NOMO-1 (cell line): Measurements from ENCODE around the gene CD47.

ENCODE experiments used
- DNase-seq, 2 experiments: peaks; one replicate each; lab custom pipeline; 2025; ENCODE audit not compliant: unreplicated experiment in 2 of 2; lab: John Stamatoyannopoulos, UW

The CD47 gene

GRCh38 chr3:108118038-108118768 lies 27.4 kb upstream of the CD47 start:
- DNase-seq: no peak

GRCh38 chr3:108117241-108117775 lies 26.5 kb upstream of the CD47 start:
- peak in 1 of 2 experiments; percentile 4 for DNase-seq

- DNase-seq: no peak
These were observed 23.7 kb upstream of the CD47 start for GRCh38 chr3:108114423-108115065.

GRCh38 chr3:108113975-108114374 lies 23.1 kb upstream of the CD47 start:
- DNase-seq: no peak

GRCh38 chr3:108110934-108111333 lies 20.1 kb upstream of the CD47 start:
- DNase-seq: no peak

- DNase-seq: no peak
These were observed 17.6 kb upstream of the CD47 start for GRCh38 chr3:108108416-108108815.

- DNase-seq: no peak
These were observed 15.6 kb upstream of the CD47 start for GRCh38 chr3:108106449-108106848.

GRCh38 chr3:108106031-108106430 lies 15.2 kb upstream of the CD47 start:
- no peak for DNase-seq

- no peak for DNase-seq
These were observed 13.3 kb upstream of the CD47 start for GRCh38 chr3:108103886-108104797.

- DNase-seq: no peak
These were observed 12.4 kb upstream of the CD47 start for GRCh38 chr3:108103040-108103751.

- DNase-seq: peak; percentile 77 to 95
These were observed 11.7 kb upstream of the CD47 start for GRCh38 chr3:108102420-108103039.

GRCh38 chr3:108100906-108101660 lies 10.3 kb upstream of the CD47 start:
- DNase-seq: peak; percentile 37 to 87

- peak; percentile 80 to 90 for DNase-seq
These were observed 9.0 kb upstream of the CD47 start for GRCh38 chr3:108099679-108100428.

GRCh38 chr3:108099244-108099643 lies 8.4 kb upstream of the CD47 start:
- peak in 1 of 2 experiments; percentile 13 for DNase-seq

GRCh38 chr3:108098003-108098370 lies 7.2 kb upstream of the CD47 start:
- no peak for DNase-seq

- peak; percentile 38 to 72 for DNase-seq
These were observed 6.6 kb upstream of the CD47 start for GRCh38 chr3:108097322-108098002.

- DNase-seq: peak in 1 of 2 experiments; percentile 35
These were observed 5.9 kb upstream of the CD47 start for GRCh38 chr3:108096532-108097321.
